ENCODE data around the gene KRABD2.
"Not testable (repeated sequence)": the region's sequence is repeated elsewhere in the genome, so short reads cannot be mapped to it uniquely, and the experiment has no call there.

Gene KRABD2

GRCh38 chr17:8376271-8377067 lies at the start of gene KRABD2:
TSS of gene KRABD2 (minus strand) at chr17:8376704.
- DNase-seq (ENCODE audit: low read depth) = peak; percentile 88

GRCh38 chr17:8421571-8421970 lies 45.1 kb upstream of the KRABD2 start:
- no peak for DNase-seq (ENCODE audit: low read depth)

- no peak for DNase-seq (ENCODE audit: low read depth)
These were observed 43.8 kb upstream of the KRABD2 start for GRCh38 chr17:8420041-8420934.

GRCh38 chr17:8419305-8419704 lies 42.8 kb upstream of the KRABD2 start:
- DNase-seq (ENCODE audit: low read depth) = no peak

- DNase-seq (ENCODE audit: low read depth) = no peak
These were observed 42.0 kb upstream of the KRABD2 start for GRCh38 chr17:8418471-8418870.

- no peak for DNase-seq (ENCODE audit: low read depth)
These were observed 41.3 kb upstream of the KRABD2 start for GRCh38 chr17:8417806-8418205.

- no peak for DNase-seq (ENCODE audit: low read depth)
These were observed 37.4 kb upstream of the KRABD2 start for GRCh38 chr17:8413938-8414337.

GRCh38 chr17:8413328-8413727 lies 36.8 kb upstream of the KRABD2 start:
- DNase-seq (ENCODE audit: low read depth) = no peak

GRCh38 chr17:8412089-8412488 lies 35.6 kb upstream of the KRABD2 start:
- DNase-seq (ENCODE audit: low read depth) = no peak

- DNase-seq (ENCODE audit: low read depth) = no peak
These were observed 34.4 kb upstream of the KRABD2 start for GRCh38 chr17:8410883-8411238.

GRCh38 chr17:8409966-8410882 lies 33.7 kb upstream of the KRABD2 start:
- peak; percentile 55 for DNase-seq (ENCODE audit: low read depth)

- no peak for DNase-seq (ENCODE audit: low read depth)
These were observed 31.9 kb upstream of the KRABD2 start for GRCh38 chr17:8408371-8408770.

GRCh38 chr17:8406174-8406573 lies 29.7 kb upstream of the KRABD2 start:
- no peak for DNase-seq (ENCODE audit: low read depth)

- DNase-seq (ENCODE audit: low read depth) = no peak
These were observed 29.1 kb upstream of the KRABD2 start for GRCh38 chr17:8405499-8406016.

GRCh38 chr17:8402921-8403536 lies 26.5 kb upstream of the KRABD2 start:
- DNase-seq (ENCODE audit: low read depth) = no peak

GRCh38 chr17:8401107-8401506 lies 24.6 kb upstream of the KRABD2 start:
- DNase-seq (ENCODE audit: low read depth) = no peak

- DNase-seq (ENCODE audit: low read depth) = no peak
These were observed 22.5 kb upstream of the KRABD2 start for GRCh38 chr17:8398980-8399379.

- DNase-seq (ENCODE audit: low read depth) = no peak
These were observed 21.1 kb upstream of the KRABD2 start, which contains the start of gene RNF222 for GRCh38 chr17:8397636-8398035. TSS of gene RNF222 (minus strand) at chr17:8397827. CDS start at chr17:8393461, 4,366 bp downstream.

GRCh38 chr17:8394497-8394896 lies 18.0 kb upstream of the KRABD2 start:
- not testable (repeated sequence) for DNase-seq (ENCODE audit: low read depth)

GRCh38 chr17:8393470-8394231 lies 17.1 kb upstream of the KRABD2 start:
- DNase-seq (ENCODE audit: low read depth) = no peak

All from stimulated activated CD8-positive, alpha-beta memory T cell treated with anti-CD3 and anti-CD28 coated beads, Interleukin-4, amount 100 ng/mL, for 24 hours (primary cell).